ENCODE measurements around the gene EPHB1.
A peak's percentile ranks its signal among the peaks of the same experiment; 100 is the strongest.

The EPHB1 gene

GRCh38 chr3:134858441-134859035, 63.5 kb downstream of the EPHB1 start:
- no CpG with 5 or more reads among the region's 7 CpGs for WGBS, 2 donors (ENCODE audit: extremely low coverage in 2 of 2, insufficient read length in 2 of 2, insufficient replicate concordance in 1 of 2)
- H2BK120ac ChIP-seq (ENCODE audit: low read depth, low read length) = no peak overlapping the region
- H2BK12ac ChIP-seq (ENCODE audit: low read length) = no peak overlapping the region
- H4K8ac ChIP-seq (ENCODE audit: low read depth, low read length) = no peak overlapping the region
- H3K79me1 ChIP-seq (ENCODE audit: low read depth, low read length) = no peaks in the 10 kb centered on the region
- no peaks in the 10 kb centered on the region for H3K9me3 ChIP-seq (replicated peaks in 1 of 2; ENCODE audit: control insufficient read depth in 2 of 2, insufficient read depth in 1 of 2, low read depth in 1 of 2, low read length in 2 of 2)
- no peaks in the 10 kb centered on the region for H3K27me3 ChIP-seq (ENCODE audit: control insufficient read depth in 3 of 3, insufficient read depth in 3 of 3, low read depth in 1 of 3, low read length in 3 of 3)
- no peak overlapping the region for H3K4ac ChIP-seq (ENCODE audit: low read length)
- no peak overlapping the region for H2BK5ac ChIP-seq (ENCODE audit: low read length)
- H3K27ac ChIP-seq (replicated peaks; ENCODE audit: low read length) = no peak overlapping the region
- no peak overlapping the region for H3K4me3 ChIP-seq (ENCODE audit: low read length in 2 of 2)
- H3K18ac ChIP-seq (ENCODE audit: low read length) = no peak overlapping the region
- peaks cover 0 to 2% of the 10 kb centered on the region in 2 donors for H3K4me1 ChIP-seq (ENCODE audit: control insufficient read depth in 2 of 2, insufficient read depth in 1 of 2, low read depth in 1 of 2, low read length in 2 of 2)
- no peak overlapping the region for H3K9ac ChIP-seq (ENCODE audit: low read depth, low read length, poor library complexity)
- no peaks in the 10 kb centered on the region for H3K36me3 ChIP-seq (replicated peaks in 1 of 2; ENCODE audit: control insufficient read depth in 2 of 2, insufficient read depth in 2 of 2, low read length in 2 of 2)
- DNase-seq (ENCODE audit: low spot score) = no peak
- no peak overlapping the region for H2AFZ ChIP-seq (ENCODE audit: low read length)
- no peak overlapping the region for H2AK5ac ChIP-seq (ENCODE audit: low read depth, low read length)
- no peak overlapping the region for H3K23ac ChIP-seq (ENCODE audit: low read depth, low read length, poor library complexity)
- no peak overlapping the region for H3K4me2 ChIP-seq (ENCODE audit: insufficient read depth, low read length, poor library complexity, severe bottlenecking)
- H4K91ac ChIP-seq (ENCODE audit: low read depth, low read length, poor library complexity) = no peak overlapping the region
- no peak overlapping the region for H2BK15ac ChIP-seq (ENCODE audit: low read length)
- no peak overlapping the region for H3K14ac ChIP-seq (ENCODE audit: low read length)

- no peak overlapping the region for H3K27ac ChIP-seq (replicated peaks; ENCODE audit: low read length)
- H2BK15ac ChIP-seq (ENCODE audit: low read length) = no peak overlapping the region
- no peaks in the 10 kb centered on the region for H3K36me3 ChIP-seq (replicated peaks in 1 of 2; ENCODE audit: control insufficient read depth in 2 of 2, insufficient read depth in 2 of 2, low read length in 2 of 2)
- WGBS, 2 donors (ENCODE audit: extremely low coverage in 2 of 2, insufficient read length in 2 of 2, insufficient replicate concordance in 1 of 2) = no CpG with 5 or more reads among the region's 1 CpG
- no peak for DNase-seq (ENCODE audit: low spot score)
- H3K27me3 ChIP-seq (ENCODE audit: control insufficient read depth in 3 of 3, insufficient read depth in 3 of 3, low read depth in 1 of 3, low read length in 3 of 3) = no peaks in the 10 kb centered on the region
- H2AFZ ChIP-seq (ENCODE audit: low read length) = no peak overlapping the region
- no peak overlapping the region for H4K8ac ChIP-seq (ENCODE audit: low read depth, low read length)
- no peak overlapping the region for H2BK120ac ChIP-seq (ENCODE audit: low read depth, low read length)
- H3K14ac ChIP-seq (ENCODE audit: low read length) = no peak overlapping the region
- H2BK5ac ChIP-seq (ENCODE audit: low read length) = no peak overlapping the region
- H3K9ac ChIP-seq (ENCODE audit: low read depth, low read length, poor library complexity) = no peak overlapping the region
- H3K4me2 ChIP-seq (ENCODE audit: insufficient read depth, low read length, poor library complexity, severe bottlenecking) = no peak overlapping the region
- no peak overlapping the region for H3K23ac ChIP-seq (ENCODE audit: low read depth, low read length, poor library complexity)
- no peak overlapping the region for H3K4me3 ChIP-seq (ENCODE audit: low read length in 2 of 2)
- no peak overlapping the region for H2BK12ac ChIP-seq (ENCODE audit: low read length)
- H3K18ac ChIP-seq (ENCODE audit: low read length) = no peak overlapping the region
- no peak overlapping the region for H3K4ac ChIP-seq (ENCODE audit: low read length)
- no peaks in the 10 kb centered on the region for H3K79me1 ChIP-seq (ENCODE audit: low read depth, low read length)
- H3K4me1 ChIP-seq (ENCODE audit: control insufficient read depth in 2 of 2, insufficient read depth in 1 of 2, low read depth in 1 of 2, low read length in 2 of 2) = peaks cover 0 to 8% of the 10 kb centered on the region in 2 donors
- H2AK5ac ChIP-seq (ENCODE audit: low read depth, low read length) = no peak overlapping the region
- H4K91ac ChIP-seq (ENCODE audit: low read depth, low read length, poor library complexity) = no peak overlapping the region
- H3K9me3 ChIP-seq (replicated peaks in 1 of 2; ENCODE audit: control insufficient read depth in 2 of 2, insufficient read depth in 1 of 2, low read depth in 1 of 2, low read length in 2 of 2) = no peaks in the 10 kb centered on the region
Observed at GRCh38 chr3:134859341-134859740, 64.3 kb downstream of the EPHB1 start.

GRCh38 chr3:134860141-134860540, 65.1 kb downstream of the EPHB1 start:
- Histone ChIP-seq H3K18ac (ENCODE audit: low read length) (no peak overlapping the region), H3K9ac (ENCODE audit: low read depth, low read length, poor library complexity) (no peak overlapping the region), H2BK5ac (ENCODE audit: low read length) (no peak overlapping the region), H3K23ac (ENCODE audit: low read depth, low read length, poor library complexity) (no peak overlapping the region), H2BK15ac (ENCODE audit: low read length) (no peak overlapping the region), H3K4me2 (ENCODE audit: insufficient read depth, low read length, poor library complexity, severe bottlenecking) (no peak overlapping the region), H2BK12ac (ENCODE audit: low read length) (no peak overlapping the region), H3K4me1 (ENCODE audit: control insufficient read depth in 2 of 2, insufficient read depth in 1 of 2, low read depth in 1 of 2, low read length in 2 of 2) (peaks cover 0 to 9% of the 10 kb centered on the region in 2 donors), H3K36me3 (replicated peaks in 1 of 2; ENCODE audit: control insufficient read depth in 2 of 2, insufficient read depth in 2 of 2, low read length in 2 of 2) (no peaks in the 10 kb centered on the region), H2AK5ac (ENCODE audit: low read depth, low read length) (no peak overlapping the region), H4K8ac (ENCODE audit: low read depth, low read length) (no peak overlapping the region), H2BK120ac (ENCODE audit: low read depth, low read length) (no peak overlapping the region), H3K4me3 (ENCODE audit: low read length in 2 of 2) (no peak overlapping the region), H3K14ac (ENCODE audit: low read length) (no peak overlapping the region), H4K91ac (ENCODE audit: low read depth, low read length, poor library complexity) (no peak overlapping the region), H3K27ac (replicated peaks; ENCODE audit: low read length) (no peak overlapping the region), H3K79me1 (ENCODE audit: low read depth, low read length) (no peaks in the 10 kb centered on the region), H2AFZ (ENCODE audit: low read length) (no peak overlapping the region), H3K9me3 (replicated peaks in 1 of 2; ENCODE audit: control insufficient read depth in 2 of 2, insufficient read depth in 1 of 2, low read depth in 1 of 2, low read length in 2 of 2) (no peaks in the 10 kb centered on the region), H3K27me3 (ENCODE audit: control insufficient read depth in 3 of 3, insufficient read depth in 3 of 3, low read depth in 1 of 3, low read length in 3 of 3) (no peaks in the 10 kb centered on the region), H3K4ac (ENCODE audit: low read length) (no peak overlapping the region)
- DNase-seq (ENCODE audit: low spot score) = no peak
- no CpG with 5 or more reads among the region's 5 CpGs for WGBS, 2 donors (ENCODE audit: extremely low coverage in 2 of 2, insufficient read length in 2 of 2, insufficient replicate concordance in 1 of 2)

- Histone ChIP-seq H2BK15ac (ENCODE audit: low read length) (no peak overlapping the region), H4K91ac (ENCODE audit: low read depth, low read length, poor library complexity) (no peak overlapping the region), H3K27ac (replicated peaks; ENCODE audit: low read length) (no peak overlapping the region), H3K4me3 (ENCODE audit: low read length in 2 of 2) (no peak overlapping the region), H3K23ac (ENCODE audit: low read depth, low read length, poor library complexity) (no peak overlapping the region), H3K4me1 (ENCODE audit: control insufficient read depth in 2 of 2, insufficient read depth in 1 of 2, low read depth in 1 of 2, low read length in 2 of 2) (peaks cover 0 to 9% of the 10 kb centered on the region in 2 donors), H2BK120ac (ENCODE audit: low read depth, low read length) (no peak overlapping the region), H3K79me1 (ENCODE audit: low read depth, low read length) (no peaks in the 10 kb centered on the region), H2AFZ (ENCODE audit: low read length) (no peak overlapping the region), H3K27me3 (ENCODE audit: control insufficient read depth in 3 of 3, insufficient read depth in 3 of 3, low read depth in 1 of 3, low read length in 3 of 3) (no peaks in the 10 kb centered on the region), H3K14ac (ENCODE audit: low read length) (no peak overlapping the region), H2BK5ac (ENCODE audit: low read length) (no peak overlapping the region), H3K9ac (ENCODE audit: low read depth, low read length, poor library complexity) (peak overlapping the region; percentile 5), H4K8ac (ENCODE audit: low read depth, low read length) (no peak overlapping the region), H3K9me3 (replicated peaks in 1 of 2; ENCODE audit: control insufficient read depth in 2 of 2, insufficient read depth in 1 of 2, low read depth in 1 of 2, low read length in 2 of 2) (no peaks in the 10 kb centered on the region), H3K4ac (ENCODE audit: low read length) (no peak overlapping the region), H3K18ac (ENCODE audit: low read length) (no peak overlapping the region), H2BK12ac (ENCODE audit: low read length) (no peak overlapping the region), H2AK5ac (ENCODE audit: low read depth, low read length) (no peak overlapping the region), H3K36me3 (replicated peaks in 1 of 2; ENCODE audit: control insufficient read depth in 2 of 2, insufficient read depth in 2 of 2, low read length in 2 of 2) (no peaks in the 10 kb centered on the region), H3K4me2 (ENCODE audit: insufficient read depth, low read length, poor library complexity, severe bottlenecking) (no peak overlapping the region)
- no peak for DNase-seq (ENCODE audit: low spot score)
- no CpG with 5 or more reads among the region's 6 CpGs for WGBS, 2 donors (ENCODE audit: extremely low coverage in 2 of 2, insufficient read length in 2 of 2, insufficient replicate concordance in 1 of 2)
Observed at GRCh38 chr3:134863915-134864314, 68.9 kb downstream of the EPHB1 start.
